Skin epidermis (tissue), 12 donors: ENCODE data around the gene LRP1.
A peak's percentile ranks its signal among the peaks of the same experiment; 100 is the strongest.

Experiments used
- H3K27ac ChIP-seq, 21 experiments: fragments of 200-600 bp; sonication (generic) in 11 of 21; one replicate each; pipeline ENCODE4 v1.5.0; 2020; ENCODE audit warnings: mild to moderate bottlenecking in 3 of 21, inconsistent platforms in 2 of 21, moderate library complexity in 2 of 21
- H3K4me3 ChIP-seq, 7 experiments: fragments of 200-600 bp; sonication (generic) in 2 of 7; one replicate each; pipeline ENCODE4 v1.5.0; 2020; ENCODE audit warnings: inconsistent platforms in 2 of 7, mild to moderate bottlenecking in 2 of 7, moderate library complexity in 1 of 7

LRP1 gene

DNA sequence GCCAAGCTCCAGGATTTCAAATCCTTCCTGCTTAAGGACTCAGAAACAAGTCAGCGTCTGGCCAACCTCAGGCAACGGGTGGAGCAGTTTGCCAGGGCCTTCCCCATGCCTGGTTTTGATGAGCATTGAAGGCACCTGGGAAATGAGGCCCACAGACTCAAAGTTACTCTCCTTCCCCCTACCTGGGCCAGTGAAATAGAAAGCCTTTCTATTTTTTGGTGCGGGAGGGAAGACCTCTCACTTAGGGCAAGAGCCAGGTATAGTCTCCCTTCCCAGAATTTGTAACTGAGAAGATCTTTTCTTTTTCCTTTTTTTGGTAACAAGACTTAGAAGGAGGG lies 105.9 kb downstream of the LRP1 start:
- H3K4me3 ChIP-seq = peak overlapping the region in 1 of 7 experiments; percentile 5
- peak overlapping the region in 15 of 21 experiments; percentile 8 to 85 (median 61) for H3K27ac ChIP-seq

GRCh38 chr12:57234571-57235016 lies 106.3 kb downstream of the LRP1 start:
- H3K27ac ChIP-seq = peak overlapping the region in 19 of 21 experiments; percentile 8 to 85 (median 58)
- peak overlapping the region in 1 of 7 experiments; percentile 5 for H3K4me3 ChIP-seq

GRCh38 chr12:57235017-57235727 lies 106.9 kb downstream of the LRP1 start:
- Histone ChIP-seq H3K4me3 (peak overlapping the region in 3 of 7 experiments; percentile 22 to 34 (median 32)), H3K27ac (peak overlapping the region in 19 of 21 experiments; percentile 1 to 85 (median 58))

GRCh38 chr12:57235728-57236131 lies 107.4 kb downstream of the LRP1 start:
- Histone ChIP-seq H3K27ac (peak overlapping the region in 19 of 21 experiments; percentile 1 to 85 (median 58)), H3K4me3 (peak overlapping the region; percentile 17 to 34 (median 26))

DNA sequence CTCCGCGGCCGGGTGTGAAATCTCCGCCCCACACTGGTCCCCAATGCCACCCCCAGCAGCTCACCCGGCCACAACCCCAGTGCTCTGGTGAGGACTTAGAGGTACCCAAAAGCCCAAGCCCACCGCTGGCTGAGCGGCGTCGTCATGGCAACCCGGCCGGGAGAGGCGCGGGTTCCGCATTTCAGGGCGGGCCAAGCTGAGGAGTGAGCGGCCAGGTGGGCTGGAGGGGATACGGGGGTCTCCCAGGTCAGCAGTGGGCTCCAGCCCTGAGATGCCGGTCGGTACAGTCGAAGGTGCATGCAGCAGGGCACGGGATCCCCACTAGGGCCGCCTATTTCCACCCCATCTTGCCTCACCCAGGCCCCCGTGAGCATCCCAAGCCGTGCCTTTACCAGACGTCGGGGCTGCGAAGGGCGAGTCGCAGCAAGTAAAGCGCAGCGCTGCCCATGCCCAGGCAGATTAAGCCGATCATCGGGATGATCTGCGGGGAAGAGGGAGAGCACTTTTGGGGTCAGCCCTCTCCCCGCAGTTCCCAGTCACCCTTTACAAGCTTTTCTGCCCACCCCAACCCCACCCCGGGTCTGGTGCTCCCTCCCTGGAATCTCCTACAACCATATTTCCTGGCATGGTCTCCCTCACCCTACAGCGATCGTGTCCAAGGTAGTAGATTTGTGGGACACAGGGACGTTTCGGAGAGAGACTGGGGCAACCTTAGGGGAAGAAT lies 108.1 kb downstream of the LRP1 start:
- peak overlapping the region in 16 of 21 experiments; percentile 13 to 85 (median 60) for H3K27ac ChIP-seq
- H3K4me3 ChIP-seq = peak overlapping the region; percentile 17 to 34 (median 26)

- peak overlapping the region in 12 of 21 experiments; percentile 13 to 85 (median 61) for H3K27ac ChIP-seq
- peak overlapping the region; percentile 17 to 34 (median 26) for H3K4me3 ChIP-seq
These were observed 108.8 kb downstream of the LRP1 start for GRCh38 chr12:57236925-57237595.

DNA sequence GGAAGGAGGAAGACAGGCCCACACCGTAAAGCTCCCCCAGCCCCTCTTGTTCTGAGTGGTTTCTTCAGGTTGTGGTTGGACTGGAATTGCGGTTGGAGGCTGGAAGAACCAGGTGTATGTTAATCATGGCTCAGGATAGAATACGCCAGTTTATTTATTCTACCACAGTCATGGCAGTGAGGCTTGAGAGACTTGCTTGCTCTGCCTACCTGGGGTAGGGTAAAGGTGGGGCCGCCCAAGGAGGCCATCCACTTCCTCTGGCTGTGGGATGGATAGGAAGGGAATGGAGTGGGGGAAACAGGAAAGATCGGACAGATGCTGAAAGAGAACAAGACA lies 109.3 kb downstream of the LRP1 start:
- peak overlapping the region in 3 of 7 experiments; percentile 32 to 54 (median 39) for H3K4me3 ChIP-seq
- H3K27ac ChIP-seq = peak overlapping the region in 7 of 21 experiments; percentile 6 to 85 (median 53)

GRCh38 chr12:57237932-57238853 lies 109.9 kb downstream of the LRP1 start:
- Histone ChIP-seq H3K27ac (peak overlapping the region in 9 of 21 experiments; percentile 6 to 85 (median 39)), H3K4me3 (peak overlapping the region; percentile 26 to 54 (median 39))

DNA sequence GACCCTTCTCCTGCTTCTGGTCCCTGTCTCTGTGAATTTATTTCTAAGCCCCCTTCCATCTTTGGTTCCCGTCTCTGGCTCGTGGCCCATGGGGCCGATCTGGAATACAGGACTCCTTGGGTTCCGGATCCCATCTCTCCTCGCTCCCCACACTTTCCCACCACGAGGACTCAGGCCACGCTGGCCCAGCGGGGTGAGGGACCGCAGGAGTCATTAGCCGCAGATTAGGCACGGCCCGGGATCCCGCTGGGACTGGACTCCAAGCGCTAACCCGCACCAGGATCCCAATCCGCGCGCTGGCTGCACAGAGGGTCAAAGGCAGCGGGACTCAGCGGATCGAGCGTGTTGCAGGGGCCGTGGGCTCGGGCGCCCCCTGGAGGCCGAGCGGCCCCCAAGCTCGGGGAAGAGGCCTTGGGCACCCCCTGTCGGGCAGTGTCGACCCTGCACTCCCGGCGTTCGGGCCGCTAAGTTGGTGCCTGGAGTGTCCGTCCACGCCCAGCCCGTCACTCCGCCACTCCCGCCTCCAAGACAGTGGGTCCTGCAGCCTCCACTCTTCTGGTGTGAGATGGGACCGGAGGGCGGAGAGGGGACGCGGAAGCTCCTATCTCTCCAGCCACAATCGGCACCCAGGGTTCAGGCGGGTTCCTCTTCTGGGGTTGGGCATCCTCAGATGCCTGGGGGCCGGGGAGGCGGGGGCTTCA lies 110.7 kb downstream of the LRP1 start:
- Histone ChIP-seq H3K4me3 (peak overlapping the region; percentile 26 to 54 (median 39)), H3K27ac (peak overlapping the region in 7 of 21 experiments; percentile 11 to 85 (median 52))

- peak overlapping the region in 5 of 21 experiments; percentile 9 to 64 (median 55) for H3K27ac ChIP-seq
These were observed 111.3 kb downstream of the LRP1 start for GRCh38 chr12:57239587-57240065.

GRCh38 chr12:57240066-57240921 lies 112.0 kb downstream of the LRP1 start:
- peak overlapping the region; percentile 28 to 54 (median 39) for H3K4me3 ChIP-seq
- peak overlapping the region in 6 of 21 experiments; percentile 9 to 64 (median 52) for H3K27ac ChIP-seq

More at GRCh38 chr12:57239587-57240065, 111.3 kb downstream of the LRP1 start:
- H3K4me3 ChIP-seq = peak overlapping the region; percentile 28 to 54 (median 39)

DNA sequence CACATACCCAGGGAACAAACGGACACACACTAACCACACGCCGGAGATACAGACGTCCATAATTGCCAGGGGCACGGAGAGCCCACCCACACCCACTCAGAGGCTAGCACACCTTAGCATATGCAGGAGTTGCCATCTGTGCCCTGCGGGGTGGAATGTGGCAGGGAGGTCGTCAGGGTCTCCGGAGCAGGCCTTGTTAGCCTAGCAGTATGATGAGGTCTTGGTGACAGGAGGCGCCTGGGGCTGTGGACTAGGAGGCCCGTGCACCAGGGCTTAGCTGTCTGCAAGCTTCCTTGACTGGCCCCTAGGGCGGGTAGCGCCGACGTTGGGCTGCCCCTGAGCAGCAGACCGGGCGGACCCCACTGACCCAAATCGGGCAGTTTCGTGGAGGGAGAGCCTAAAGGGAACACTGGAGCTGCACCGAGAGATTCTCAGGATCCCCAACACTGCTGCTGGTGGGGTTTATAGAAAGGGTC lies 112.7 kb downstream of the LRP1 start:
- Histone ChIP-seq H3K27ac (no peak overlapping the region), H3K4me3 (peak overlapping the region; percentile 28 to 54 (median 39))

DNA sequence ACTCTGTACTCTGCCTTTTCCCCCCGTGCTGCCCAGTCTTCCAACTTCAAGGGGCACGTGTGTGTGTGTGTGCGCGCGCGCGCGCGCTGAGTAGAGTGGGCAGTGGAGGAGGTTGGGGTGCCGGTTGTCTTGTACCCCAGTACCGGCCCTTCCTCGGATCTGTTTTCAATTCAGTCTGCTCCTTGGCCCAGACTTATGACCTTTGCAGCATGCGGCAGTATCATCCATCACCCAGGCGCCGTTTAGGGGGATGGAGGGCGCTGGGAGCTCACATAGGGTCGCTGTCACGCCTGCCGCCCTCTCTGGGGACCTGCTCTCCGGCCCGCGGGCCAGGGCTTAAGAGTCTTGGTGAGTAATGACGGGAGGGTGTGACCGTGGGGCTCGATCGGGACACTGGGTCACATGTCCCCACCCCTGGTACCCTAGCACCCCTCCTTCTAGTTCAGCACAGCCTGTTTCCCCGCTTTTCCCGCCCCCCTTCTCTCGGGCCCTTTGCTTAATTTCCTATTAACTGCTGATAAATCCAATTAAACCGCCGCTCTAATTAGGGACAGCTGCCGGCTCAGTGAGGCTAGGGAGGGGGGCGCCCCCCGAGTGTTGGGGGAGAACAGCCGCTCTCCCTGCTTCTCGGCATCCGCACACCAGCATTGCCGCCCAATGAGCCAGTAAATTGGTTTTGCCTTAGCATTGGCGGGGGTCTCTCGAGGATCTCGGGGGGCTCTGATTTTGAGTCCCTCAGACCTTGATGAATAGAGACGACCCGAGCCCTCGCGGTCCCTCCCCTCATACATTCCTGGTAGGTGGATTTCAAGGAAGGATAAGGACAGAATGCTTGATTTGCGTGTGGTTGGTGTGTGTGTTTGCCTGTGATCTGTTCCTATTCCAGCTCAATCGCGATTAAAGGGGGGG lies 113.4 kb downstream of the LRP1 start:
- peak overlapping the region in 2 of 7 experiments; percentile 39 to 54 for H3K4me3 ChIP-seq
- peak overlapping the region in 1 of 21 experiments; percentile 16 for H3K27ac ChIP-seq

DNA sequence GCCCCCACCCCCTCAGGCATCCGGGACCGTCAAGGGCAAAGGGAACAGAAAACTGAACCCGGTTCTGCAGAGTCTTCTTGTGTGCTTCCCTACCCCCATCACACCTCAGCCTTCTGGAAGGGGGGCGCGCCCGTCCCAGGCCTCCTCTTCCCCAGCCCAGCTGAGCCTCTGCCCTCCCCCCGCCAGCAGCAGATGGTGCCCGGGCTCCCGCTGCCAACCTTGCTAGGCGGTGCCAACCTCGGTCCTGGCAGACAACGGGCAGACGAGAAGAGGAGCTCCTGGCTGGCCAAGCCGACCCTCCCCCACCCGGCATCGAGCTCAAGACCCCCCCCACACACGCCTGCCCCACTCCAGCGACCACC lies 114.0 kb downstream of the LRP1 start:
- Histone ChIP-seq H3K27ac (peak overlapping the region in 1 of 21 experiments; percentile 29), H3K4me3 (peak overlapping the region in 5 of 7 experiments; percentile 1 to 36 (median 29))

DNA sequence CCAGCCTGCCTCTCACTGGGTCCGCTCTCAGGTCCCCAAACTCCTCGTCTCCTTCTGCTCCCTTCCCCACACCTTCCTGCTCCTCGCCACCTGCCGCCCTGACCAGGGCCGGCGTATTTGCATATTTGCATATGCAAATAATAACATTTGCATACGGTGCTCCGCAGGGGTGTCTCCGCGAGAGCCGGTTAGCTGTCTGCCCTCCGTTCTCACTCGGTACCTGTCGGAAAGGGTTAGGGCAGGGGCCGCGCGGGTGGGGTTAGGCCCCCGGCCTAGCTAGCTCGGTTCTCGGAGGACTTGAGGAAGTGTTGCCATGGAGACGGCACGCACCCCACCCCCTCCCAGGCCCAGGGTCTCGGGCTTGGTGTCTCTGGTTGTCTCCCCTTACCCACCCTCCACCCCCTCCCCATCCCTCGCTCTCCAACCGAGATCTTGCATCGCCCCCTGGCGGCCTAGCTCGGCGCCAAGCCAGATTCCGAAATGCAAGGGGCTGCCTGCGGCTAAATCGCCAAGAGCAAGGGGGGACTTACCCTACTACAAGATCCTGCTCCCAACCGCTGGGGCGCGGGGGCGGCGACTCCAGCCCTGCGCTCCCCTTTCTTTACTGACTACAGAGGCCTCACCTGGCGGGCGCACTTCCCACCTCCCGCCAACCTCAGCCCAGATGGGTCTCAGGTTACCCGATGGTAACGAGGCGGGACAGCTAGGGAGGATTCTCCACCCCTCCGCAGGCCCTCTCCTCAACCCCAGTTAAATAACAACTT lies 114.6 kb downstream of the LRP1 start:
- Histone ChIP-seq H3K27ac (peak overlapping the region in 1 of 21 experiments; percentile 29), H3K4me3 (peak overlapping the region; percentile 1 to 36 (median 14))
